Gastroesophageal sphincter (tissue), 4 donors: ENCODE measurements around the gene POLD2. TPM values are rescaled to one million over a fixed set of nuclear protein-coding genes. Genes with fewer than 3 reads are reported as not detected.

Experiments
- ATAC-seq: fragments of 150-250 bp; one replicate; pipeline ENCODE4 v1.9.1; 2016; ENCODE audit warnings: mild to moderate bottlenecking, moderate library complexity
- H3K27ac ChIP-seq, 4 donors: fragments of 200-600 bp; sonication (generic) in 3 of 4; 1 replicate in 3 of 4; 2 replicates in 1 of 4; pipeline ENCODE4 v1.5.1; 2016 to 2019
- H3K27me3 ChIP-seq: fragments of 200-600 bp; sonication (generic); one replicate; pipeline ENCODE4 v1.5.1; 2019
- H3K36me3 ChIP-seq, 2 donors: fragments of 200-600 bp; sonication (generic); one replicate each; pipeline ENCODE4 v1.5.1; 2019; ENCODE audit warnings: control low read depth in 1 of 2
- H3K4me1 ChIP-seq, 3 donors: fragments of 200-600 bp; sonication (generic); 1 replicate in 2 of 3; 2 replicates in 1 of 3; pipeline ENCODE4 v1.5.1; 2016 to 2019; ENCODE audit warnings: control low read depth in 2 of 3
- H3K4me3 ChIP-seq, 2 donors: fragments of 200-600 bp; sonication (generic); one replicate each; pipeline ENCODE4 v1.5.1; 2019; ENCODE audit warnings: mild to moderate bottlenecking in 1 of 2, moderate library complexity in 1 of 2
- H3K9me3 ChIP-seq, 3 donors: fragments of 200-600 bp; sonication (generic); one replicate each; pipeline ENCODE4 v1.5.1; 2017 to 2019; ENCODE audit warnings: control low read depth in 2 of 3
- CTCF ChIP-seq, 4 experiments: fragments of 200-600 bp in 2 of 4; fragments of 450-650 bp in 2 of 4; sonication (generic) in 1 of 4; IDR thresholded peaks; one replicate each; pipeline ENCODE4 v1.5.1; 2017 to 2019; ENCODE audit warnings: antibody characterized with exemption in 4 of 4, mild to moderate bottlenecking in 2 of 4, moderate library complexity in 2 of 4
- EP300 ChIP-seq: sonication (generic); formaldehyde crosslinking; IDR thresholded peaks from one replicate; pipeline ENCODE4 v1.6.1; 2017; ENCODE audit warnings: antibody characterized with exemption, mild to moderate bottlenecking
- POLR2A ChIP-seq, 2 donors: fragments of 450-650 bp; IDR thresholded peaks; one replicate each; pipeline ENCODE4 v1.6.1; 2017; ENCODE audit warnings: antibody characterized with exemption in 2 of 2, mild to moderate bottlenecking in 2 of 2, moderate library complexity in 1 of 2
- POLR2AphosphoS5 ChIP-seq: sonication (generic); formaldehyde crosslinking; IDR thresholded peaks from one replicate; pipeline ENCODE4 v1.6.1; 2017; ENCODE audit warnings: antibody characterized with exemption
- WGBS, 2 donors: methylation state at CpG; one replicate each; pipeline ENCODE4 v1.1.5; 2018; ENCODE audit warnings: low coverage in 1 of 2; 5-methylcytosine and 5-hydroxymethylcytosine counted together
- total RNA-seq, 4 donors: library from RNA; depleted of rRNA; stranded (reverse); fragments of >200 nt; gene quantifications; one replicate each; pipeline ENCODE4 v1.1.0, GENCODE V29; 2016

Gene POLD2
- total RNA-seq, 4 donors from 2014 or later: 45.3 to 52.6 (median 50.8) TPM

DNA sequence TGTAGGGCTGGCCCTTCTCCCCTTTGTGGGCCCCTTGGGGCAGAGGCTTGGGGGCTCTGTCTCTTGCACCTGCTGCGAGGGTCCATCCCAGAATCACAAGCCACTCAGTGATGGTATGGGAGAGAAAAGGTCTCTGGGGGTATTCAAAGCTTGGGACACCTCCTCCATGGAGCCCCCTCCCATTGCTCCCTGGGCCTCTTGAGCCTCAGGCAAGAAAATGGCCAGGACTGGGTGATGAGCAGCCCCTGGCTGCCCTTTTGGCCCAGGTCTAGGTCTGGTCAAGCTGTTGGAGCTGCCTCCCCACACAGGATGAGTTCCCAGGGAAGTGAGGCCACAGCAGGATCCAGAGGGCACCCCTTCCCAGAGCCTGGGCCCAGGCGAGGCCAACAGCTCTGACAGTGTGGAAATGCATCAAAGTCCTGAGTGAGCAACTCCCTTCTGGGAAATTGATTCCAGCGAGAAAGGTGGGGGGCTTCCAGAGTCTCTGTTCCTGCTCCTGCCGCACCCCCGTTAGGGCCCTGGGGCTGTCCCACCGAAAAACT, 21.1 kb upstream of the POLD2 start:
- WGBS, 2 donors: no CpG with 5 or more reads among the region's 6 CpGs
- Histone ChIP-seq H3K36me3 (no peaks in the 10 kb centered on the region), H3K27me3 (peaks cover 20% of the 10 kb centered on the region), H3K27ac (no peak overlapping the region), H3K4me1 (peaks cover 0 to 20% (median 14%) of the 10 kb centered on the region in 3 donors), H3K4me3 (no peak overlapping the region), H3K9me3 (no peaks in the 10 kb centered on the region)
- TF ChIP-seq POLR2A (IDR thresholded peaks at IDR 0.05): no peak
- TF ChIP-seq EP300: no peak
- TF ChIP-seq CTCF (IDR thresholded peaks at IDR 0.05): no peak
- no peak for TF ChIP-seq POLR2AphosphoS5
- no peak for ATAC-seq

- no peak overlapping the region for H3K27ac ChIP-seq
These were observed 20.4 kb upstream of the POLD2 start for GRCh38 chr7:44143646-44144250.

DNA sequence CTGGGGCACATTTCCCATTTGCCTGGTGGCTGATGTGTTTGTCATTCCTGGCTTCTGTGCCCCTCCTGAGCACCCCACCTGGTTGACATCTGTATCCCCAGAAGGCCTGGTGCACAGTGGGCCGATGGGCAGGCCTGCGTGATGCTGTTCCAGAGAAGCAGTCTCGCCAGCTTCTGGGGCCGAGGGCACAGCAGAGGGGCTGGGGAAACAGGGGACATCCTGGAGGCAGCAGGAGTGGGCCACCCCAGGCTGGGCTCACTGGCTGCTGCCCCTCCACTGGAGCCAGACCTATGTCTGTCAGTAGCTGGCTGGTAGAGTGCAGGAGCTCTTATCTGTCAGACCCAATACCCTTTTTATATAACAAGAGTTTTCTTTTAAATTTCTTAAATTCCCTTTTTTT, 18.7 kb upstream of the POLD2 start:
- TF ChIP-seq CTCF (IDR thresholded peaks at IDR 0.05): no peak
- TF ChIP-seq POLR2A (IDR thresholded peaks at IDR 0.05): no peak
- TF ChIP-seq EP300: no peak
- TF ChIP-seq POLR2AphosphoS5: no peak
- peaks cover 0 to 20% (median 14%) of the 10 kb centered on the region in 3 donors for H3K4me1 ChIP-seq
- no peaks in the 10 kb centered on the region for H3K36me3 ChIP-seq
- no peak overlapping the region for H3K4me3 ChIP-seq
- no peak overlapping the region for H3K27ac ChIP-seq
- WGBS, 2 donors: 87% methylated on average over 3 of the region's 4 CpGs; no CpG with 5 or more reads in 1 of the 2 donors
- no peak for ATAC-seq
- H3K9me3 ChIP-seq: no peaks in the 10 kb centered on the region
- peaks cover 20% of the 10 kb centered on the region for H3K27me3 ChIP-seq

More at GRCh38 chr7:44143646-44144250, 20.4 kb upstream of the POLD2 start:
- Histone ChIP-seq H3K27me3 (peaks cover 20% of the 10 kb centered on the region), H3K4me1 (peaks cover 0 to 20% (median 14%) of the 10 kb centered on the region in 3 donors), H3K36me3 (no peaks in the 10 kb centered on the region), H3K9me3 (no peaks in the 10 kb centered on the region), H3K4me3 (no peak overlapping the region)
- TF ChIP-seq EP300: no peak
- TF ChIP-seq CTCF (IDR thresholded peaks at IDR 0.05): no peak
- TF ChIP-seq POLR2A (IDR thresholded peaks at IDR 0.05): no peak
- no peak for TF ChIP-seq POLR2AphosphoS5
- 66 to 70% methylated on average over 4 to 5 of the region's 6 CpGs for WGBS, 2 donors
- ATAC-seq: no peak

DNA sequence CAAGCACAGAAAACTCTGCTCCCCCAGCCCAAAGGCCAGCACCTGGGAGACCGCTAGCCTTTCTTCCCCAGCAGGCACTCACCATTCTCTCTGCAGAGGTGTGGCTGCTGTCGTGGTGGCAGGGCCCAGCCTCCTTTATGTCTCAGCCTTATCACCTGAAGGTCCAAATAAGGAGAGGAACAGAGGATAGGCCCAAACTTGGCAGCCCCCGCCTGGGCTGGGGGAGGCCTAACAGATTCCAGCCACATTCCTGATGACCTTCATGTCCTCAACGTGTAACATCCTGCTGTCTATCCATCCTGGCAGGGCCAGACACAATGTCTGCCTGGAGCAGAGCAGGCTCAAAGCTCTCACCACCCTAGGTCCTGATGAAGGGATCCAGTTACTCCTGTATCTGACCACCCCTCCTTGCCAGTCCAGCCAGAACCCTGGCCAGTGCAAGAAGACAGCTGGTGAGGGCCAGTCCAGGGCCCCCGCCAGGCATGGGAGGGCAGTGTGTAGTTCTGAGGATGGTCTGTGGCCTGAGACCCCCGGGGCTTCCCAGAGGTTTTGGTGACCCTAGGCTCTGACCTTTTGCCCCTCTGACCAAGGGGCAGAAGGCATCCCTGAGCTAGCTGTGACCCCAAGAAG, 18.0 kb upstream of the POLD2 start, which contains the start of gene MYL7:
TSS of gene MYL7 (minus strand) at position 112 of the 630 bp plus-strand sequence. CDS start at position 85, 27 bp downstream.
- no peak for ATAC-seq

More for the DNA sequence above, 18.0 kb upstream of the POLD2 start, which contains the start of gene MYL7:
- H3K4me1 ChIP-seq: peaks cover 0 to 14% (median 10%) of the 10 kb centered on the region in 3 donors
- WGBS, 2 donors: 80 to 100% methylated on average over 1 of the region's 6 CpGs
- no peaks in the 10 kb centered on the region for H3K9me3 ChIP-seq
- H3K36me3 ChIP-seq: no peaks in the 10 kb centered on the region
- H3K27me3 ChIP-seq: peaks cover 19% of the 10 kb centered on the region
- H3K4me3 ChIP-seq: no peak within 1 kb of the TSS
- no peak within 1 kb of the TSS for H3K27ac ChIP-seq
- TF ChIP-seq POLR2A (IDR thresholded peaks at IDR 0.05) (no peak), POLR2AphosphoS5 (no peak), EP300 (no peak), CTCF (IDR thresholded peaks at IDR 0.05) (no peak)
